NT2/D1 (cell line): ENCODE data around the gene DOCK1.

Source experiments
- DNase-seq: peaks from one replicate; pipeline ENCODE4 v3.0.0-alpha.2; 2011; ENCODE audit warnings: low read depth, low spot score
- H3K27me3 ChIP-seq: 2 replicates; pipeline ENCODE4 v1.6.0; 2011; ENCODE audit warnings: mild to moderate bottlenecking; ENCODE audit not compliant: insufficient read length, insufficient read depth
- H3K36me3 ChIP-seq: 2 replicates; pipeline ENCODE4 v1.6.1; 2011; ENCODE audit warnings: mild to moderate bottlenecking, low read length, mixed read lengths; ENCODE audit not compliant: insufficient read depth, insufficient read length
- H3K4me1 ChIP-seq: 2 replicates; pipeline ENCODE4 v1.5.1; 2011; ENCODE audit not compliant: insufficient read depth, insufficient read length
- H3K4me3 ChIP-seq: 2 replicates; pipeline ENCODE4 v1.5.1; 2011; ENCODE audit warnings: low read depth; ENCODE audit not compliant: insufficient read length
- H3K9ac ChIP-seq: 2 replicates; pipeline ENCODE4 v1.6.0; 2011; ENCODE audit warnings: low read depth; ENCODE audit not compliant: insufficient read length
- H3K9me3 ChIP-seq: 2 replicates; pipeline ENCODE4 v1.5.1; 2011; ENCODE audit warnings: mild to moderate bottlenecking, low read length; ENCODE audit not compliant: insufficient read depth
- SUZ12 ChIP-seq: IDR thresholded peaks from 2 replicates; pipeline ENCODE4 v1.6.1; 2011; ENCODE audit not compliant: insufficient read length, insufficient read depth; ENCODE audit errors: extremely low read depth
- YY1 ChIP-seq: IDR thresholded peaks from 2 replicates; pipeline ENCODE4 v1.6.1; 2011; ENCODE audit not compliant: insufficient read length, insufficient read depth
- ZNF274 ChIP-seq: IDR thresholded peaks from 2 replicates; pipeline ENCODE4 v1.6.1; 2011; ENCODE audit warnings: mild to moderate bottlenecking, low read depth, low read length

The DOCK1 gene

DNA sequence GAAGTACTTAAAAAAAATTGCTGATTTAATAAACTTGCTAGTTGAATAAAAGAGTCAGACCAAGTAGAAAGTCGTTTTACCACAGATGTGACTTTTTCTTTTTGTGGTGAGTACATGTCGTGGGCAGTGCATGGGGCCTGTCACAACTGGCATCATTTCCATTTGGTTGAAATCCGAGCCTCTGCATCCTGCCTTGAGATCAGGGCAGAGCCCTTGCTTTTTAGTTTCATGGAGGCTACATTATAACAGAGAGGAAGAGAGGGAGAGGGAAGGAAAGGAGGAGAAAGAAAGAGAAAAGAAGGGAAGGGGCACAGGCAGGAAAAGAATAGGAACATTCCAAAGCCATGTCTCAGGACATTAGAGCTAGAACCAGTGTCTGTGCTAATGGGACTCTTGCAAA lies 311.6 kb downstream of the DOCK1 start:
- Histone ChIP-seq H3K9me3 (no peaks in the 10 kb centered on the region), H3K27me3 (no peaks in the 10 kb centered on the region), H3K9ac (no peak overlapping the region), H3K36me3 (no peaks in the 10 kb centered on the region), H3K4me1 (peaks cover 2% of the 10 kb centered on the region), H3K4me3 (no peak overlapping the region)
- no peak for TF ChIP-seq SUZ12
- no peak for DNase-seq

GRCh38 chr10:127218658-127219057 lies 313.4 kb downstream of the DOCK1 start:
- Histone ChIP-seq H3K36me3 (no peaks in the 10 kb centered on the region), H3K4me3 (no peak overlapping the region), H3K4me1 (peaks cover 2% of the 10 kb centered on the region), H3K9ac (no peak overlapping the region), H3K9me3 (no peaks in the 10 kb centered on the region), H3K27me3 (no peaks in the 10 kb centered on the region)
- TF ChIP-seq SUZ12 (no peak), ZNF274 (no peak), YY1 (no peak)
- no peak for DNase-seq

- H3K9me3 ChIP-seq, result no peaks in the 10 kb centered on the region
- no peak overlapping the region for H3K4me3 ChIP-seq
- no peaks in the 10 kb centered on the region for H3K27me3 ChIP-seq
- TF ChIP-seq SUZ12, result no peak
- H3K36me3 ChIP-seq, result no peaks in the 10 kb centered on the region
- H3K4me1 ChIP-seq, result peaks cover 2% of the 10 kb centered on the region
- DNase-seq, result no peak
- no peak overlapping the region for H3K9ac ChIP-seq
Measured at GRCh38 chr10:127221281-127221680, 316.1 kb downstream of the DOCK1 start.

GRCh38 chr10:127227027-127227426 lies 321.8 kb downstream of the DOCK1 start:
- no peak overlapping the region for H3K9ac ChIP-seq
- H3K36me3 ChIP-seq, result peaks cover 2% of the 10 kb centered on the region
- H3K4me1 ChIP-seq, result no peaks in the 10 kb centered on the region
- H3K27me3 ChIP-seq, result no peaks in the 10 kb centered on the region
- TF ChIP-seq YY1 (no peak), ZNF274 (no peak), SUZ12 (no peak)
- no peak for DNase-seq
- no peaks in the 10 kb centered on the region for H3K9me3 ChIP-seq
- H3K4me3 ChIP-seq, result no peak overlapping the region

DNA sequence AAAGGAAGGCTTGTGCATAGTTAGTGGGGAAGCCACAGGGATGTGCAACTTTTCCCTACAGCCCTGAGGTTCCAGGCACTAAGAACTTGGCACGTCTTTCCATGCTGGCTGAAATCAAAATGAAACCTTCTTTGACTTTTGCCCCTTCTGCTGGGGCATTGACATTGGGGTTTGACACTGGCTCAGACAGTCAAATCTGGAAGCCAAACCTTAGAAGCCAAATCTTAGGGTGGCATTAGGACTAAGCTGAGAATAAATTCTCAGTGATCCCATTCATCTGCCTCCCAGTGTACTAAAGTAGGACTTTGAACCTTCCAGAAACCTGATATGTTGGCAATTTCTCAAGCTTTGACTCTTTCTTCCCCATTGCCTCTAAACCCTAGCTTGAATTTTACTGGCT lies 322.4 kb downstream of the DOCK1 start:
- Histone ChIP-seq H3K4me1 (no peaks in the 10 kb centered on the region), H3K9ac (no peak overlapping the region), H3K4me3 (no peak overlapping the region), H3K36me3 (peaks cover 2% of the 10 kb centered on the region), H3K27me3 (no peaks in the 10 kb centered on the region), H3K9me3 (no peaks in the 10 kb centered on the region)
- TF ChIP-seq SUZ12, result no peak
- TF ChIP-seq ZNF274, result no peak
- TF ChIP-seq YY1, result no peak
- DNase-seq, result no peak

- Histone ChIP-seq H3K36me3 (peaks cover 2% of the 10 kb centered on the region), H3K9ac (no peak overlapping the region), H3K27me3 (no peaks in the 10 kb centered on the region), H3K9me3 (no peaks in the 10 kb centered on the region), H3K4me3 (no peak overlapping the region), H3K4me1 (no peaks in the 10 kb centered on the region)
- no peak for DNase-seq
- TF ChIP-seq SUZ12 (no peak), ZNF274 (no peak), YY1 (no peak)
Measured at GRCh38 chr10:127228195-127228787, 323.1 kb downstream of the DOCK1 start.

- no peaks in the 10 kb centered on the region for H3K4me1 ChIP-seq
- no peaks in the 10 kb centered on the region for H3K27me3 ChIP-seq
- no peak for DNase-seq
- H3K9me3 ChIP-seq, result no peaks in the 10 kb centered on the region
- no peak overlapping the region for H3K4me3 ChIP-seq
- TF ChIP-seq YY1 (no peak), ZNF274 (no peak), SUZ12 (no peak)
- no peak overlapping the region for H3K9ac ChIP-seq
- no peaks in the 10 kb centered on the region for H3K36me3 ChIP-seq
Measured at GRCh38 chr10:127234306-127234800, 329.1 kb downstream of the DOCK1 start.

DNA sequence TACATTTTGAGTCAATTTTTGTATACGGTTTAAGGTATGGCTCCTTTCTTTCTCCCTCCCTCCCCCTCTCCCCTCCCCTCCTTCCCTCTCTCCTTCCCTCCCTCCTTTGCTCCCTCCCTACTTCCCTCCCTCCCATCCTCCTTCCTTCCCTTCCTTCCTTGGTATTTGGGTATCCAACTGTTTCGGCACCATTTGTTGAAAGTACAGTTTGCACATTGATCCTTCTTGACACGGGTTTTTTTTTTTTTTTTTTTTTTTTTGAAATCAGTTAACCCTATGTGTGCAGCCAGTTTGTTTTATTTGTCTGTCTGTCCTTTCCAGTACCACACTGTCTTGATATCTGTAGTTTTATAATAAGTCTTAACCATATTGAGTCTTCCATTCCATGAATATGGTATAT lies 331.0 kb downstream of the DOCK1 start:
- H3K36me3 ChIP-seq, result no peaks in the 10 kb centered on the region
- no peak overlapping the region for H3K4me3 ChIP-seq
- no peaks in the 10 kb centered on the region for H3K9me3 ChIP-seq
- no peaks in the 10 kb centered on the region for H3K27me3 ChIP-seq
- no peaks in the 10 kb centered on the region for H3K4me1 ChIP-seq
- no peak for TF ChIP-seq ZNF274
- no peak for TF ChIP-seq YY1
- TF ChIP-seq SUZ12, result no peak
- H3K9ac ChIP-seq, result no peak overlapping the region
- DNase-seq, result no peak
